NCI-H2081 treated with DMSO at 0.1 percent for 48 hours (cell line): ENCODE results near the gene DAGLB.
"Not testable (repeated sequence)": the region's sequence is repeated elsewhere in the genome, so short reads cannot be mapped to it uniquely, and the experiment has no call there.

Source experiments
- DNase-seq: peaks from one replicate; lab custom pipeline; 2025; lab: John Stamatoyannopoulos, UW

Gene DAGLB

DNA sequence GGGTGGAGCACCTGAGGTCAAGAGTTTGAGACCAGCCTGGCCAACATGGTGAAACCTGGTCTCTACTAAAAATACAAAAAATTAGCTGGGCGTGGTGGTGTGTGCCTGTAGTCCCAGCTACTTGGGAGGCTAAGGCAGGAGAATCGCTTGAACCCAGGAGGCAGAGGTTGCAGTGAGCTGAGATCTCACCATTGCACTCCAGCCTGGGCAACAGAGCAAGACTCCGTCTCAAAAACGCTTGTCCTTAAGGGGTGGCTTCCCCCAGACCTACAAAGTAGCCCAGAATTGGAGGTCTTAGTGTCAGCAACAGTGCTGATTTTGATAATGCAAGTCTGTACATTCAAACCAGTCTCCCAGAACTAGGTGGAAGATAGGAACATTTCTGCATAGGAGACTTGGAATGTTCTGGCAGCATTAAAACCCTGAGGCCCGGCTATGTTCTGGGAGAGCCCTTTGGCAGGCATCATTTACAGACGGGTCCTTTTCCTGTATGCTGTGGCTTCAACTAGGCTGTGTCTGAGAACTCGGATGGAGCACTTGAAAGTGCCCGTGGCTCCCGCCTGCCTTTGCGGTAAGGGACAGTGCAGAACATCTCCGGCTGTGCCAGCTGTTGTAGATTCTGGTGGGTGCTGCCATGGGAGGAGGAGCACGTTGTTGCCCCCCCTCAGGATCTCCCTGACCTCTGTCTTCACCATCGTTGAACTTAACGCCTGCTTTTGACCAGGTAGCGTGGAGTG lies 49.8 kb downstream of the DAGLB start:
- not testable (repeated sequence) for DNase-seq

DNA sequence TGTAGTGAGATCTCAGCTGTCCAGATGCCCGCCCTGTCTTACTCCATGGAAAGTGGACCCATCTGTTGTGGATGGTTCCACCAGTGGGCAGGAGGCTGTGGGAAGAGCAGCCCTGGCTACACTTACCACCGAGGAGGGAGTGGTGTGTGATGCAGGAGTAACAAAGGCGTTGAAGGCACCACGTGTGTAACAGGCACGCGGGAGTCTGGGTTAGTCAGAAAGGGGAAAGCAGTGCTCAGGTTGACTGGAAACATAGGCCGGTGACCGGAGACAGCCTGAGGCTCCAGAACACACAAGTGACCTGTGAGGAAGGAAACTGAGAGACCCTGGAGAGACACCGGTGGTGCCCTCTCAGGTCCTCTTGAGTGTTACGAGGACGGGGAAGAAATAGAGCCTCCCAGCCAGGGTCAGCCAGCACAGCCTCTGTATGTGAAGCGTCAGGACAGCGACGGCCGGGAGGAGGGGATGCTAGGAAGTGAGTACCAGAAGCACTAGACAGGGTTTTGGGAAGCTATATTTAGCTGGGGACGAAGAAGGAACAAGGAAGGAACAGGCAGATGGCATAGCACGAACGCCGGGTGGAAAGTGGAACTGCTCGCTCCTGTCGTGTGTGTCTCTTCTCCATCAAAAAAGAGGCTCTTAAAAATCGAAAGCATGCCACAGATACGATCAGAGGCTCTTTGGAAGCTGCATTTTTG lies 51.7 kb downstream of the DAGLB start:
- DNase-seq = no peak

DNA sequence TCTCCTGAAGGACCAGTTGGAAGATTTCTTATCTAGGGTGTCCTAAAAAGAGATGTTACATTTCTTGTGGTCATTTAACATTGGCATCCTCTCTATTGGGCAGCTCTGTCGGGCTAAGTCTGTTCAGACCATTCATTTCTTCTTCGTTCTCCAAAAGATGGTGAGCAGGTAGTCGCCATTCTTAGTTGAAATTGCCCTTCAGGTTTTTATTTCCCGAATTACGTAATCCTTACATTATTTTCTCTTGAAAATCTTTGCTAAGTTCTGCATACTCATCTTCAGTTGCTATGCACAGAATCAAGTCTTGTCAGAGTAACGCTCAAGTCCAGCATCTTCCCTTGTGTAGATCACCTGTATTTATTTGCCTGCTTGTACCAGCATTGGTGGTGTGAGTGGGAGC lies 53.6 kb downstream of the DAGLB start:
- no peak for DNase-seq

DNA sequence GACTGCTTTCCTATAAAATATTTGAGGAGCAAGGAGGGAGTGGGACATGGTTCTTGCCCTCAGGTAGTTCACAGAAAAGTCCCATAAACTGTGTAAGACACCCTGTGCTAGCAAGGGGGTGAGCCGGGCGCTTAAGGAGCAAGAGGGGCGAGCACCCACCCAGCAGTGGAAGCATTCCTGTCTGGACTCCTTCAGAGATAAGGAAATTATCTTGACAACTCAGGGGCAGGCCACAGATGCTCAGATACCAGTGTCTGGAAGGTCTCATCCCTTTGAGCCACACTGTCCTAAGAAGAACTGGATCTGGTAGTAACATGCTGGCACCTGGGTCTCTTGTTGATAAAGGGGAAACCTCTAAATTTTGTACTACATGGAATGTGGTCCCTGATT lies 54.1 kb downstream of the DAGLB start:
- DNase-seq = no peak

DNA sequence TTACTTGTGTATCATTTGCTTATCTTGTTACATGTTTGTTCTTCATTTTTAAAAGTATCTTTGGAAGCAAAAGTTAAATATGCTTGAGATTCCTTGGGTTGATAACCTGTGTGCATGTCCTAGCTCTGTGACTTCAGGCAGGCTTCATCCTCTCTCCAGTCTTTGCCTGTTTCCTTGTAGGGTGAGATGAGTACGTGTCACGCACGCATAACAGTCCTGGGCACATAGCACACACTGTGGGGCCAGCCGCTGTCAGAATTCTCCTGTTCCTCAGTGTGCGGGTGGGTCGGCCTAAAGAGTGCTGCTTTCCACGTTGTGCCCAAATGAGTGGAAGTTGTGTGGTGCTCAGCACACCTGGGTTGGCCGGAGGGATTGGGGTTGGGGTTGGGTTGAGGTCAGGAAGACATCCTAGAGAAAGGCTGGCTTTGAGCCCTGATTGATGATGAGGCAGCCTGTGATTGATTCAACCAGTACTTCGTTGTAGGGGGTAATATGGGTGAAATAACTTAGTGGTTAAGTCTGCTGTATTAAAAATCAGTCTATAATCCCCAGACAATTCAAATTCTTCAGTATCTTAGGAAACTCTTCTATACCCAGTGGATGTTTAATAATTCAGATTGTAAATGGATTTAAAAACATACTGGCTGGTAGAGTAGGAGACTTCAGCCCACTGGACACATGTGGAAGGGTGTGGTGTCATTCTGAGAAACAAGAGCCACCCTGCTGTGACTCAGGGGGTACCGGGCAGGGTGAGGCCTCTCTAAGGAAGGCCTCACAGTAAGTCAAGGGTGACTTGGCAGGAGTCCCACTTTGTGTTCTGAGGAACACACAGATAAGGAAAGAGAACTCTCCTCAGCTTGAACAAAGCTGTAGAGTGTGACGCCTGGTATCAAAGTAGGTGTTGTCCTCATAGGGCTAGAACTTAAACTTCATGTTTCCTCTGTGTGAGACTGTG lies 54.8 kb downstream of the DAGLB start:
- DNase-seq = no peak

DNA sequence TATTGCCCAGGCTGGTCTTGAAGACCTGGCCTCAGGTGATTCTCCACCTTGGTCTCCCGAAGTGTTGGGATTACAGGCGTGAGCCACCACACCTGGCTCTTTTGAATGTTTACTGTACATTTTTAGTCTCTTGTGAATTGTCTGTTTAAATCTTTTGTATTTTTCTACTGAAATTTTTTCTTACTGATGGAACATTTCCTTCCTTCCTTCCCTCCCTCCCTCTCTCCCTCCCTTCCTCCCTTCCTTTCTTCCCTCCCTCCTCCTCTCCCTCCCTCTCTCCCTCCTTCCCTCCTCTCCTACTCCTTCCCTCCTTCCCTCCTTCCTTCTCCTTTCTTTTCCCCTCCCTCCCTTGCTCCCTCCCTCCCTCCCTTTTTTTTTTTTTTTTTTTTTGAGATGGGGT lies 58.0 kb downstream of the DAGLB start:
- DNase-seq = no peak

DNA sequence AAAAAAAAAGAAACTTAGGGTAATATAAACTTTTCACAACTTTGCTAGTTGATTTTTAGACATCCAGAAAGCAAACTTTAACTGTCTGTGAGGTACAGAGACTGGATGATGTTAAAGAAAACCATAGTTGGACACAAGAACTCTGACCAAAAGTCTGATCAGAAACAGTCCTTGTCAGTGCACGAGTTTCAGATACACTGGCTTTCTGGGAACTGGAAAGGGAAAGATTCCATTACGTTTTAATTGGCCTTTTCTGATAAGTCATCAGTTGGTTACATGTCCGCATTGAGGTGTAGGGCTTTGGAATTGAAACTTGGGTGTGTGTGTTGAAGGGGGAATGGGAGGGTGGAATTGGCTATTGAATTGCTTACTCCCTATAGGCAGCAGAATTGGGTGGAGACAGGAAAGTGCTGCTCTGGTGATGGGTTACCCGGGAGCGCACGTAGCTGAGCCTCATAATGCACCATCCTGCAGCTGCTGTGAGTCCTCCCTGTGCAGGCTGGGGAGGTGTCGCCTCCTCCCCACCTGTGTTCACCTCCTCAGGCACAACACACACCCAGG lies 59.9 kb downstream of the DAGLB start:
- no peak for DNase-seq

DNA sequence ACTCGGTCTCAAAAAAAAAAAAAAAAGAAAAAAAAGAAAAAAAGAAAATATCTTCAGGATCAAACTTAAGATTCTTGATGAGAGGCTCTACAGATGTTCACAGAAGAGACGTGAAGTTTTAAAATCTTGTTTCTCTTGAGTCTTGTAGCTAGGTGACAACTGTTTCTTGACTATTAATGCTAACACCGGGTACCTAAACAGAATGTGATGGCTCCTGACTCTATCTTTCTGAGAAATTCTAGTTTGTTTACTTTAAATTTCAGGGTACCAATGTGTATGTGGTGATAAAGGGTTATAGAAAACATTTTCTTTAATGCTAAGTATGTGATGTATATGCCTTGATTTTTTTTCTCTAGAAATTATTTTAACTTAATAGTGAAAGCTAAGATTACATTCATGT lies 61.0 kb downstream of the DAGLB start:
- DNase-seq = no peak

DNA sequence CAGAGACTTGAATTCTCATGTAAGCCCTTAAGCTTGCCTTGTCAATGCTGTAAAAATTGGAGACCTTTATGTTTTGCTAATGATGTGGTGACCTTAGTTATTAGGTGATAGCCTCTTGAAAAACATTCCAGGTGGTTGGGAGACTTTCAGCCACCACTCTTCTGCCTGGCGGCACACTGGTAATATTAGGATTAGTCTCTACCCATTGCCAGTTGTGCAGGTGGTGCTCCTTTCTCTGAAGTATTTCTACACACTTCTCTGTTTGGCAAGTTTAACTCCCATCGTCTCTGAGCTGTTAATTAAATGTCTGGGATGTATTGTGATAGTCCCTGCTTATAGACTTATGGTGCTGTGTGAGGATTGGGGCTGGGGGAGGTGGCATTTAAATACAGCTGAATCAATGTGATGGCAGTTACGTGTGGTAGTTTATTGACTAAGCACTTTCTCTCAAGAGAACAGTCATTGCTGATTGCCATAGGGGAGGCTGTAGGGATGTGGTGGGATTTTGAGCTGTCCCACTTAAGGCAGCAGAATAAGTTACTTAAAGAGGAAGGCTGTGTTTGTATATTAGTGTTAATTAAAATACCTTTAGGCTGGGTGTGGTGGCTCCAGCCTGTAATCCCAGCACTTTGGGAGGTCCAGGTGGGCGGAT lies 61.7 kb downstream of the DAGLB start:
- no peak for DNase-seq

DNA sequence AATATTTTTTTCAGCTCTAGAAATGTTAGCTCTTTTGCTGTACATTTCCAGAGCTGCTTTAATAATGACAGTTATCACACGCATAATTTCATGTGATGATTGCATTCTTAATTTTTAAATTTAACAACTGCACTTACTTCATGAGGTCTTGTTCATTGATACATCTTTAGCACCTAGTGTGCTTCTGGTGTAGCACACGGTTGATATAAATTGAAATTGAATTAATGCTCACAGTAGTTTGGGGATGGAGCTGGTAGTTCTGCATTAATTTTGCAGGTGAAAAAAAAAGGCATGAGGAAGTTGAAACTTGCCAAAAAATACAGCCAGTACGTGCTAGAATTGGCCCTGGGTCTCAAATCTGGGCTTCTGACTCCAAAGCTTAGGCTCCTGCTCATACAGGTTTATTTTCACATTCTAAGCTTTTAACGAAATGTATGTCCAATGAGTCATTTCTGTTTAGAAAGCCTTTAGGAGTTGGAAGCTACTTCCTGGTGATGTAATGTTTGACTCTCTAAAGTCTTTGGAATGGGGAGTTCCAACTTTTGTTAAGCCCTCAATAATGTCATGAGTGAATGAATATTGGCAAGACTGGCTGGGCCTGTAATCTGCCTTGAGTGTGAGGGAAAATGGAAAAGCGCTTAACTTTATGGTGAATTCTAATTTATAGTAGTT lies 62.5 kb downstream of the DAGLB start:
- no peak for DNase-seq

DNA sequence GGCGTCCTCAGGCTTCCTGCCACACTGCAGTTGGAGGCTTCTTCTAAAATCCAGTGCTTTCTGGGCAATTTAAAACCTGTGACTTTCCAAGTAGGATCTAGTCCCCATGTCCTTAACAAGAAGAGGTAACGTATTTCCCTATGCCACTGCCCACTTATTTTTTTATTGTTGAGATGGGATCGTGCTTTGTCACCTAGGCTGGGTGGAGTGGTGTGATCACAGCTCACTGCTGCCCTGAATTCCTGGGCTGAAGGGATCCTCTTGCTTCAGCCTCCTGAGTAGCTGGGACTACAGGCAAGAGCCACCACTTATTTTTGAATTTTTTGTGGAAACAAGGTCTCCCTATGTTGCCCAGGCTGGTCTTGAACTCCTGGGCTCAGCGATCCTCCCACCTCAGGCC lies 63.4 kb downstream of the DAGLB start:
- no peak for DNase-seq

DNA sequence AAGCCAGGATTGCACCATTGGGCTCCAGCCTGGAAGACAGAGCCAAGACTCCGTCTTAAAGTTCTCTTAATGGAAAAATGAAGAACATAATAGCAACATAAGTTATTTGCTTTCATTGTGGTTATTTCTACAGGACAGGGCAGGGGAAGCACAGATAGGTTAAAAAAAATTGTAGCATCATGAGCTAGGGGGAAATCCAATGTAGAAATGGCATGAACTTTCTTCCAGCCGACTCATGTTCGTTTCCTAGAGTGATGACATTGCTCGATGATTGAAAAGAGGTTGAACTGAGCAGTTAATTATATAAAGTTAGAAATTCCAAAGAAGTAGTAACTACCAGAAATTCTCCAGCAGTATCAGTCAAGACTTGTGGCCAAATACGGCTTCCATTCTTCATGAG lies 64.9 kb downstream of the DAGLB start:
- no peak for DNase-seq

DNA sequence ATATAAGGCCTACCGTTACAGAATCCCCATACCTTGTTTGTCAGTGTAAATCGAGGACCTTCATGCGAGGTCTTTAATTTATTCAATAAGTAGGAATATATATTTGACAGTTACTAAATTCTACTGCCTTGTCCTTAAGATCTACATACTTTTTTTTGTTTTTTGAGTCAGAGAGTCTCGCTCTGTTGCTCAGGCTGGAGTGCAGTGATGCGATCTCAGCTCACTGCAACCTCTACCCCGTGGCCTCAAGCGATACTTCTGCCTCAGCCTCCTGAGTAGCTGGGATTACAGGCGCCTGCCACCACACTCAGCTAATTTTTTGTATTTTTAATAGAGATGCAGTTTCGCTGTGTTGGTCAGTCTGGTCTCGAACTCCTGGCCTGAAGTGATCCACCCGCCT lies 65.9 kb downstream of the DAGLB start:
- DNase-seq = not testable (repeated sequence)

DNA sequence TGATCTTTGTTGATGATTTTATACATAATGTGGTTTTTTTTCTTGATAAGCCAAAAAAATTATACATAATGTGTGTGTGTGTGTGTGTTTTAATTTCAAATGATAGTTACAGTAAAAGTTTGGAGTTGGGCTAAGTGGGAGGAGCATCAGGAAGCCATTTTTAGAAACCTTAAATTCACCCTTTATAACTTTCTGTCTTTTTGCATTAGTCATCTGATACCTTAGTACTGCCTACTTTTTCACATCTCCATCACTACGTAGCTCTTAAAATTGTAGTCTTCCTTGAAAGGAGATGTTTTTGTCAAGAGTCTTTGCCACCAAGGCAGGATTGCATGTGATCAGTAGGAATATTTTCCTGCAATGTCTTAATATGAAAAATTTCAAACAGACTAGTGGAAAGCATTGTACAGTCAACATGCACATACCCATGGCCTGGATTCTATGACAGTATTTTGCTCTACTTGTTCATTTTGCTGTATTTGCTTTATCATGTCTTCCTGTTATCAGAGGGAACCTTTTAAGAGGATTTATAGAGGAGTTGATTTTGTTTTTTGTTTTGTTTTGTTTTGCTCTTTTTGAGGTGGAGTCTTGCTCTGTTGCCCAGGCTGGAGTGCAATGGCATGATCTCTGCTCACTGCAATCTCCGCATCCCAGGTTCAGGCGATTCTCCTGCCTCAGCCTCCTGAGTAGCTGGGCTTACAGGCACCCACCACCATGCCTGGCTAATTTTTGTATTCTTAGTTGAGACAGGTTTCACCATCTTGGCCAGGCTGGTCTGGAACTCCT lies 67.3 kb downstream of the DAGLB start:
- no peak for DNase-seq

DNA sequence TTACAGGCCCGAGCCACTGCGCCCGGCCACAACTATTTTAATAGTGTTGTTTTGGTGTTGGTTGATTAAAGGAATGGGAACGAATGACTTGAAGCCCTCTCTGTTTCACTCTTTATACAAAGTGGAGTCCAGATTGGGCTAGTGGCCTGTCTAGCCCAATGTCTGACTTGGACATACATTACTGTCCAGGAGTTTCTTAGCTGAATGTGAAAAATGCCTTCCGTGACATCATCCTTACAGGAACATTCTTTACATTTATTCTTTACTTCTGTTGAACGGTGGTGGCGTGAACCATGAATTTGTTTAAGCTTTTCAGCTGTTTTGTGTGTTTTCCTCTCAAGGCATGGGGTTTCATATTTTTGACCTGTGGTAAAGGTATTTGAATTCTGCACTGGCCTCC lies 67.9 kb downstream of the DAGLB start:
- DNase-seq = no peak

DNA sequence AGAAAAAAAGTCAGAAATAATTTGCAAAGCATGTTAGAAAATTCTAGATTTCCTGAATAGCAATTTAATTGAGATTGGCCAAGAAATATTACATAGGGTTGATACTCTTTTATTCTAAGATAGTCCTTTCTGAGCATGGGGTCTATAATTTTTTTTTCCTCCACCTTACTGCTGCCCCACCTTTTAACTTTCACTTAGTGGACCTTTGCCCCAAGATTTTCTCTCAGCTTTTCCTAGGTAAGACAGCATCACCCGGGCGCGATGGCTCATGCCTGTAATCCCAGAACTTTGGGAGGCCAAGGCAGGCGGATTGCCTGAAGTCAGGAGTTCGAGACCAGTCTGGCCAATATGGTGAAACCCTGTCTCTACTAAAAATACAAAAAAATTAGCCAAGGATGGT lies 69.2 kb downstream of the DAGLB start:
- DNase-seq = not testable (repeated sequence)

DNA sequence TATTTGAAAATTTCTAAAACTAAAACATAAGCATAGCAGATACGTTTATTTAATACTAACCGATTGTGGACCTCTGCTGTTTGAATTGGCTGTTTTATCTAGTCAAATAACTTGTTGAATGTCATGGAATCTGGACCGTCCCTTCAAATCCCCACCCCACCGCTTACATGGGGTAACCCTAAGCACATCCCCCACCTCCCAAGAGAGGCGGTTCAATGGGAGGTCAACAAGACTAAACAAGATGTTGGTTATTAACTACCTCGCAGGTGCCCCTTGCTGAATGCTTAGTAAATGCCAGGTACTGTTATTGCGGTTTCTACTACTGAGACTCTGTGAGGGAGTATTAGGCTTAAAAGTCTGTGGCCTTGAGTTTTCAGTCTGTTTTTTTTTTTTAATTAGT lies 70.9 kb downstream of the DAGLB start:
- no peak for DNase-seq

DNA sequence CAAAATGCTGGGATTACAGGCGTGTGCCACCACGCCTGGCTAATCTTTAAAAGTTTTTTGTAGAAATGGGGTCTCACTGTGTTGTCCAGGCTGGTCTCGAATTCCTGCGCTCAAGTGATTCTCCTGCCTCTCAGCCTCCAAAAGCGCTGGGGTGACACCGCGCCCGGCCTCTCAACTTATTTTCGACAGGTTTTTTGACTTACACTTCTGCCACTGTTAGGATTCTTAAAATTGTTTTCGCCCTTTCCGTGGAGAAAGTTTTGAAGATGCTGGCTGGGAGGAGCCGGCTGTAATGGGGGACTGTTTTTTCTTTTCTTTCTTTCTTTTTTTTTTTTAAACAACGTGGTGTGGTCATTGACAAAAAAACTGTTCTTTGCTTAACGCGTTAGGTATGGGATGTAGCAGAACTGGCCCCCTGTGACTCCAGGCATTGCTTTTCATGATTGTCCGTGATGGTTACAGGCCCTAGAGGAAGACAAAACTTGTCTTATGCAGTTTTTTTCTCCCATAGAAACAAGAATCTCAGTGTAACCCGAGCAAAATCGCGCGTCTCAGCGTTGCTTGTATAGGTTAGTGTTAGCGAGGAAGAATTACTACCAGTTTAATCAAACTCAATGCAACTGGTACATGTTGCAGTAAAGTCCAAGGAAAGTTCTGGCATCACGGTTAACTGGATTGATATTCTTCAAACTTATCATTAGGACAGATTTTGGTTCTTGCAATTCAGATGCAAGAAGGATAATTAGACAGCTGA lies 72.2 kb downstream of the DAGLB start:
- DNase-seq = no peak

DNA sequence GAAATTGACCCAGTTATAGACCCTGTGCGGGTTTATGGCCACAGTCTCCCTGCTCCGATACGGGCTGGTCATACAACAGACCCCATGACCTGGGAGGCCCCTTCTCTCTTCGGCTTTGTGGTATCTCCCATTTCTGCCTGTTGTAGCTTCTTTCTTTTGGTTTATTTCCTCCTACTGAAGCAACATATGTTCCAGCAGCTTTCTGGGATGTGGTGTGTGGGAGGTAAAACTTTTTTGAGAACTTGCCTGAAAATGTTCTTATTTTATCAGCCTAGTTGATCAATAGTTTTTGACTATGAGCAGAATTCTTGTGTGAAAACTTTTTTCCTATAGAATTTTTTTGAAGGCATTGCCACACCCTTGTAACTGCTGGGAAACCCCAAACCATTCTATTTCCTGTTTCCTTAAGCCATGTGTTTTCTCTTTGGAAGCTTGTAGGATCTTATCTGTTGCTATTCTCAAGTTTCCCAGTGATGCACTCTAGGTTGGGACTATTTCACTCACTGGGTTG lies 80.0 kb downstream of the DAGLB start:
- no peak for DNase-seq

DNA sequence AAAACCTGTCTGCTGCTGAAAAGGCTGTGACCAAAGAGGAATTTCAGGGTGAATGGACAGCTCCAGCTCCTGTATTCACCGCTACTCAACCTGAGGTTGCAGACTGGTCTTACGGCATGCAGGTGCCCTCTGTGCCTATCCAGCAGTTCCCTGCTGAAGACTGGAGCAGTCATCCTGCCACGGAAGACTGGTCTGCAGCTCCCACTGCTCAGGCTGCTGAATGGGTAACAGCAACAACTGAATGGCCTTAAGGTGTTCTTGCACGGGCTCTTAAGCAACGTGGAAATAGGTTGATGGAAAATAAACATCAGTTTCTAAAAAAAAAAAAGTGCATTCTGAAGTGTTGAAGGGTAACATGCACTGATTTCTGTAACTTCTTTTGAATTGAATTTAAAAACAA lies 82.3 kb downstream of the DAGLB start:
- no peak for DNase-seq
